Activated CD4-positive, alpha-beta T cell treated with anti-CD3 and anti-CD28 coated beads for 36 hours (primary cell): Measurements from ENCODE around the gene RIOK1. TPM values are rescaled to one million over a fixed set of nuclear protein-coding genes. Genes with fewer than 3 reads are reported as not detected.

Source experiments
- ATAC-seq: fragments of 200-7000 bp; cut with Tn5 transposase; one replicate; pipeline ENCODE4 v1.10.0; 2021; ENCODE audit warnings: mild to moderate bottlenecking, moderate library complexity
- CTCF ChIA-PET: fragments of 350-600 bp; sonication (Branson Sonifier 250); formaldehyde crosslinking; loops from one replicate; lab custom pipeline; 2021; ENCODE audit warnings: antibody characterized with exemption; lab: Charles Lee
- POLR2A ChIA-PET: fragments of 350-600 bp; sonication (Branson Sonifier 250); formaldehyde crosslinking; loops from one replicate; lab custom pipeline; 2021; ENCODE audit warnings: antibody characterized with exemption, inconsistent platforms; lab: Charles Lee
- DNase-seq: peaks from one replicate; pipeline ENCODE4 v3.0.0-alpha.2; 2020
- H3K27ac Mint-ChIP-seq: one replicate; pipeline ENCODE4 v1.8.0; 2021; ENCODE audit warnings: mixed read lengths
- H3K27me3 Mint-ChIP-seq: one replicate; pipeline ENCODE4 v1.8.0; 2021; ENCODE audit warnings: mixed read lengths
- H3K36me3 Mint-ChIP-seq: one replicate; pipeline ENCODE4 v1.8.0; 2021; ENCODE audit warnings: low read depth, mixed read lengths
- H3K4me1 Mint-ChIP-seq: one replicate; pipeline ENCODE4 v1.8.0; 2021; ENCODE audit warnings: mixed read lengths
- H3K4me3 Mint-ChIP-seq: one replicate; pipeline ENCODE4 v1.8.0; 2021; ENCODE audit warnings: mild to moderate bottlenecking, moderate library complexity, mixed read lengths
- H3K9me3 Mint-ChIP-seq: one replicate; pipeline ENCODE4 v1.8.0; 2021; ENCODE audit warnings: low read depth, mixed read lengths
- intact Hi-C, 2 experiments: fragments of 100-400 bp; cut with DNase I in 1 of 2; cut with micrococcal nuclease in 1 of 2; formaldehyde crosslinking; loops; one replicate each; pipeline versions ENCODE4 v1.14.2 to v1.15.1; 2022 to 2024; cut with DNase I, micrococcal nuclease
- total RNA-seq, 2 experiments: library from RNA; stranded (reverse); gene quantifications; one replicate each; pipeline ENCODE4 v1.2.3, GENCODE V29; 2021

The RIOK1 gene
- total RNA-seq, 2 experiments from 2014 or later, result 37.3 to 39.6 TPM

DNA sequence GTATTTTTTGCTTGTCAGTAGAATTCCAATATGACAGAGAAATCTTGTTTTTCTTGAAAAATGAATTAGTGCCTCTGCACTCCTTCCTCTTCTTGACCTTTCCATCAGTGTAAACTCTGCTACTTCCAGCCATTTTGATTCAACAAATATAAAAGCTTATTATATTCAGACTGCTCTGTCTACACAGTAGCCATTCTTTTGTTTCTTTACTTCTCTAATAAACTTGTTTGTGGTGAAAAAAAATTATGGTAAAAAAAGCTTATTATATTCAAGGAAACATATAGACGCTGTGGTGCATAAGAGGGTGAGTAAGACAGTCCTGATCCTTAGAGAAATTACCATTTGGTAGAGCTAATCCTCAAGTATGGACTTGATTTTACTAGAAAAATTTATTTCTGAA, 11.6 kb upstream of the RIOK1 start:
- H3K27ac Mint-ChIP-seq, result no peak overlapping the region
- no peak overlapping the region for H3K4me3 Mint-ChIP-seq
- no peaks in the 10 kb centered on the region for H3K36me3 Mint-ChIP-seq
- no peak for ATAC-seq
- peaks cover 4% of the 10 kb centered on the region for H3K27me3 Mint-ChIP-seq
- DNase-seq, result no peak
- no peaks in the 10 kb centered on the region for H3K9me3 Mint-ChIP-seq
- H3K4me1 Mint-ChIP-seq, result peaks cover 4% of the 10 kb centered on the region
- ChIA-PET POLR2A (no interaction called here), CTCF (no interaction called here)
- intact Hi-C loops, result no loop called here

- intact Hi-C loops, result no loop called here
- Mint-ChIP-seq H3K27ac (no peak overlapping the region), H3K4me1 (peaks cover 3% of the 10 kb centered on the region), H3K4me3 (no peak overlapping the region), H3K9me3 (no peaks in the 10 kb centered on the region), H3K27me3 (peaks cover 4% of the 10 kb centered on the region), H3K36me3 (no peaks in the 10 kb centered on the region)
- ATAC-seq, result no peak
- no peak for DNase-seq
- ChIA-PET CTCF (no interaction called here), POLR2A (interaction anchor here (0.7 kb wide), 1 partner anchor 42 kb away, joined by 5 read pairs; no protein-coding TSS in a partner anchor)
Measured at GRCh38 chr6:7378740-7379139, 10.9 kb upstream of the RIOK1 start.

DNA sequence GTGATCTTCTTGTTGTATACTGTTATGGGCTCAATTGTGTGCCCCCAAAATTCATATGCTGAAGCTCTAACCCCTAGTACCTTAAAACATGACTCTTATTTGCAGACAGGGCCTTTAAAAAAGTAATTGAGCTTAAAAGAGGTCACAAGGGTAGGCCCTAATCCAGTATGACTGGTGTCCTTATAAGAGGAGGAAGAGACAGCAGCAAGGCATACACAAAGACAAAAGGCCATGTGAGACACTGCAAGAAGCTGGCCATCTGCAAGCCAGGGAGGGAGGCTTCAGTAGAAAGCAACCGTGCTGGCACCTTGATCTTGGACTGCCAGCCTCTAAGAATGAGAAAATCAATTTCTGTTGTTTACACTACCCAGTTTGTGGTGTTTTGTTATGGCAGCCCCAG, 8.5 kb upstream of the RIOK1 start:
- Mint-ChIP-seq H3K4me1 (no peaks in the 10 kb centered on the region), H3K27me3 (peaks cover 4% of the 10 kb centered on the region)

DNA sequence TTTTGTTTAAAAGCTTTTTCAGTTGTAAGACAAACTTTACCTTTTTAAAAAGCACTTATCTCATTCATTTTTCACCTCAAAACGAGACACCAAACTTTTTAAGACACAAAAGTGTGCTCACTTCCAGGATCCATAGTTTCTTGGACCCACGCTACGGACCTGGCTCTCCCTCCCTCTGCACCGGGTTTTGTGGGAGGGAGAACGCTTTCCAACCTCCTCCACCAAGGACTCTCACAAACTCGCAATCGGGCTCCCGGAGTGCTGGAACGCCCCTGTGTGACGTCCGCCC, 502 bp upstream of the RIOK1 start:
- ChIA-PET POLR2A (interaction anchor here (0.6 to 2.2 kb wide), 6 partner anchors 12 to 76 kb away, joined by 3 to 9 read pairs (median 3); partner anchors contain the start of gene SSR1), CTCF (interaction anchor here (1.0 to 1.6 kb wide), 6 partner anchors 64 to 667 kb away, joined by 3 to 4 read pairs (median 3); no protein-coding TSS in a partner anchor)
- peak overlapping the region; percentile 88 for H3K4me3 Mint-ChIP-seq
- H3K4me1 Mint-ChIP-seq, result peaks cover 42% of the 10 kb centered on the region
- no peak for ATAC-seq
- H3K27me3 Mint-ChIP-seq, result no peaks in the 10 kb centered on the region
- peaks cover 31% of the 10 kb centered on the region for H3K36me3 Mint-ChIP-seq
- DNase-seq, result no peak
- intact Hi-C loops, result loop anchor here (1.0 to 5.0 kb wide), 8 partner anchors 76 to 1046 kb away; partner anchors contain the start of genes SNRNP48 (in 2 of the 2), SSR1 (in 2 of the 2), EEF1E1 (in 1 of the 2) and SLC35B3 (in 1 of the 2)
- no peaks in the 10 kb centered on the region for H3K9me3 Mint-ChIP-seq
- peak overlapping the region; percentile 99 for H3K27ac Mint-ChIP-seq

More for the DNA sequence above, 8.5 kb upstream of the RIOK1 start:
- ATAC-seq (no peak), DNase-seq (no peak)
- ChIA-PET CTCF (no interaction called here), POLR2A (interaction anchor here (0.7 kb wide), 1 partner anchor 157 kb away, joined by 3 read pairs; no protein-coding TSS in a partner anchor)
- Mint-ChIP-seq H3K9me3 (no peaks in the 10 kb centered on the region), H3K36me3 (no peaks in the 10 kb centered on the region), H3K4me3 (no peak overlapping the region), H3K27ac (no peak overlapping the region)
- intact Hi-C loops, result no loop called here

- H3K27ac Mint-ChIP-seq, result peak overlapping the region; percentile 99
- intact Hi-C loops, result loop anchor here (1.0 to 5.0 kb wide), 2 partner anchors 113 to 674 kb away; partner anchors contain the start of gene BLOC1S5 (in 1 of the 2)
- ATAC-seq, result peak; percentile 3
- CTCF ChIA-PET, result interaction anchor here (0.6 to 1.6 kb wide), 6 partner anchors 30 to 669 kb away, joined by 3 to 4 read pairs (median 3); no protein-coding TSS in a partner anchor
- H3K4me3 Mint-ChIP-seq, result peak overlapping the region; percentile 88
- no peak for DNase-seq
- no peaks in the 10 kb centered on the region for H3K9me3 Mint-ChIP-seq
- POLR2A ChIA-PET, result interaction anchor here (0.5 to 2.2 kb wide), 5 partner anchors 10 to 199 kb away, joined by 3 to 9 read pairs (median 3); partner anchors contain the start of genes SNRNP48 and SSR1
- peaks cover 40% of the 10 kb centered on the region for H3K36me3 Mint-ChIP-seq
- H3K4me1 Mint-ChIP-seq, result peaks cover 42% of the 10 kb centered on the region
- H3K27me3 Mint-ChIP-seq, result no peaks in the 10 kb centered on the region
Measured at GRCh38 chr6:7390226-7390878, 744 bp downstream of the RIOK1 start.

- POLR2A ChIA-PET, result no interaction called here
- CTCF ChIA-PET, result interaction anchor here (0.6 to 0.8 kb wide), 3 partner anchors 11 to 125 kb away, joined by 3 to 4 read pairs (median 3); no protein-coding TSS in a partner anchor
- ATAC-seq (no peak), DNase-seq (no peak)
- Mint-ChIP-seq H3K36me3 (peaks cover 45% of the 10 kb centered on the region), H3K4me3 (peak overlapping the region; percentile 88), H3K27ac (peak overlapping the region; percentile 99), H3K9me3 (no peaks in the 10 kb centered on the region), H3K27me3 (no peaks in the 10 kb centered on the region), H3K4me1 (peaks cover 42% of the 10 kb centered on the region)
- intact Hi-C loops, result loop anchor here in 1 of 2 experiments (5.0 kb wide), 1 partner anchor 114 kb away; no protein-coding TSS in a partner anchor
Measured at GRCh38 chr6:7391151-7391550, 1.5 kb downstream of the RIOK1 start.

DNA sequence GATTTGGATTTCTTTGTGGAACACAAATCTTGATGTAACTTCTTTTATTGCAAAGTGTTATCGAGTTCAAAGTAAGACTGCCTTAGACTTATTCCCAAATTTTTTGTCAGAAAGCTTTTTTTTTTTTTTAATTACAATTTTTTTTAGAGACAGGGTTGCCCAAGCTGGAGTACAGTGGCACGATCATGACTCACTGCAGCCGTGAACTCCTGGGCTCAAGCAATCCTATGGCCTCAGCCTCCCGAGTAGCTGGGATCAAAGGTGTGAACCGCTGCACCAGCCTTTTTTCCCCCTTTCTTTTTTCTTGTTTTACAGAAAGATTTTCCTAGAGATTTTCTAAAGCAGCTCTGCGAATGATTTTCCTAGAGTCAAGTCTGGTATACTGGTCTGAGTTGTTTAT, 2.8 kb downstream of the RIOK1 start:
- Mint-ChIP-seq H3K27ac (no peak overlapping the region), H3K4me1 (peaks cover 42% of the 10 kb centered on the region), H3K9me3 (no peaks in the 10 kb centered on the region), H3K36me3 (peaks cover 48% of the 10 kb centered on the region), H3K4me3 (no peak overlapping the region), H3K27me3 (no peaks in the 10 kb centered on the region)
- no peak for DNase-seq
- intact Hi-C loops, result loop anchor here in 1 of 2 experiments (5.0 kb wide), 1 partner anchor 115 kb away; no protein-coding TSS in a partner anchor
- no peak for ATAC-seq
- ChIA-PET CTCF (interaction anchor here (1.0 to 1.6 kb wide), 3 partner anchors 54 to 117 kb away, joined by 3 to 4 read pairs (median 3); no protein-coding TSS in a partner anchor), POLR2A (interaction anchor here (1.3 kb wide), 1 partner anchor 81 kb away, joined by 3 read pairs; no protein-coding TSS in a partner anchor)

DNA sequence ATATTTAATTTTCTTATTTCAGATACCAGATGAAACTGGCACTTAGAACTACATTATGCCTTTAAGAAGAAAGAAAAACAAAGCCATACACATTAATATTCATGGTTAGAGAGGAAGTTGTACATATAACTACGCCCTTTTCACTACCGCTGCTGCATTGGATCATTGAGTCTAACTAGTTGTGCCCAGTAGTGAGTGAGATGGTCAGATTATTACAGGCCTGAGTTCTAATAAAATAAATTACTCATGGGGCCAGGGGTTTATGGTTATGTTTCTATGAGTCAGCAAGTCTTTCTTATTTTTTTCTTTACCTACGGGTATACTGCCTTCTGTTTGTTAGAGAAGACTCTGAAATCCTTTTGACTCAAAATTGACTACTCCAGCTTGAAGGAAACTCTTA, 11.5 kb downstream of the RIOK1 start:
- Mint-ChIP-seq H3K4me3 (no peak overlapping the region), H3K27me3 (no peaks in the 10 kb centered on the region), H3K27ac (no peak overlapping the region), H3K4me1 (no peaks in the 10 kb centered on the region), H3K9me3 (no peaks in the 10 kb centered on the region), H3K36me3 (peaks cover 48% of the 10 kb centered on the region)
- intact Hi-C loops, result no loop called here
- DNase-seq, result no peak
- ATAC-seq, result no peak
- CTCF ChIA-PET, result interaction anchor here (1.4 kb wide), 1 partner anchor 11 kb away, joined by 4 read pairs; no protein-coding TSS in a partner anchor
- POLR2A ChIA-PET, result interaction anchor here (0.7 to 1.4 kb wide), 2 partner anchors 10 to 12 kb away, joined by 3 read pairs; partner anchors contain the start of genes CAGE1 and RIOK1

GRCh38 chr6:7402716-7403115, 13.1 kb downstream of the RIOK1 start:
- DNase-seq, result no peak
- ChIA-PET CTCF (interaction anchor here (0.6 kb wide), 1 partner anchor 1090 kb away, joined by 3 read pairs; no protein-coding TSS in a partner anchor), POLR2A (no interaction called here)
- no peak overlapping the region for H3K27ac Mint-ChIP-seq
- no peaks in the 10 kb centered on the region for H3K27me3 Mint-ChIP-seq
- no peak overlapping the region for H3K4me3 Mint-ChIP-seq
- intact Hi-C loops, result no loop called here
- no peaks in the 10 kb centered on the region for H3K4me1 Mint-ChIP-seq
- no peak for ATAC-seq
- peaks cover 57% of the 10 kb centered on the region for H3K36me3 Mint-ChIP-seq
- no peaks in the 10 kb centered on the region for H3K9me3 Mint-ChIP-seq

DNA sequence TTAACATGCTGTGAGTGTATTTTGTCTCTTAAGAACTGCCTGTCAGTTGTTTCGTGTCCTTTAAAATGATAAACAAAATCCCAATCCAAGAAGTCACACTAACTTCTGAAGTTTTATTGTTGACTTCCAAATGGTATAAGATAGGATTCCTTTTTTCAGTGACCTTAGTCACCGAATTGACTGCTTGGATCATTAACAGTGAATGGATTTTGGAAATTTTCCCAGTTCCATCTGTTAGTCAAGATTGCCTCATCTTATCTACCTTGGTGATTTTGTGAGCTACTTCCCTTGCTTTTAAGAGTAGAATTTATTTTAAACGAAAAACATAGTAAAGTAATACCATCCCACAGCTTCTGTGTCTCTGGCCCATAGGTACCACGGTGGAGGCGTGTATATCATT, 14.9 kb downstream of the RIOK1 start:
- ChIA-PET POLR2A (no interaction called here), CTCF (interaction anchor here (0.5 to 1.1 kb wide), 2 partner anchors 27 to 94 kb away, joined by 3 read pairs; no protein-coding TSS in a partner anchor)
- ATAC-seq (no peak), DNase-seq (no peak)
- Mint-ChIP-seq H3K27ac (no peak overlapping the region), H3K27me3 (no peaks in the 10 kb centered on the region), H3K4me3 (no peak overlapping the region), H3K9me3 (no peaks in the 10 kb centered on the region), H3K4me1 (no peaks in the 10 kb centered on the region), H3K36me3 (peaks cover 54% of the 10 kb centered on the region)
- intact Hi-C loops, result no loop called here

GRCh38 chr6:7406743-7407142, 17.1 kb downstream of the RIOK1 start:
- H3K4me3 Mint-ChIP-seq, result no peak overlapping the region
- H3K27me3 Mint-ChIP-seq, result no peaks in the 10 kb centered on the region
- no peaks in the 10 kb centered on the region for H3K4me1 Mint-ChIP-seq
- H3K36me3 Mint-ChIP-seq, result peaks cover 60% of the 10 kb centered on the region
- no peak for DNase-seq
- ChIA-PET POLR2A (no interaction called here), CTCF (no interaction called here)
- no peak overlapping the region for H3K27ac Mint-ChIP-seq
- H3K9me3 Mint-ChIP-seq, result no peaks in the 10 kb centered on the region
- intact Hi-C loops, result no loop called here
- ATAC-seq, result no peak
